Adipocyte (in vitro differentiated cells): ENCODE results near the gene TMEM270.

Source experiments
- DNase-seq: peaks from one replicate; pipeline ENCODE4 v3.0.0-alpha.2; 2015; ENCODE audit warnings: low read depth
- H3K27me3 ChIP-seq: replicated peaks from 2 replicates; pipeline ENCODE4 v1.7.0; 2013; ENCODE audit warnings: mild to moderate bottlenecking, low read length, moderate library complexity; ENCODE audit not compliant: control insufficient read depth, insufficient read depth
- H3K36me3 ChIP-seq: 2 replicates; pipeline ENCODE4 v1.7.0; 2013; ENCODE audit warnings: low read length, mild to moderate bottlenecking, moderate library complexity; ENCODE audit not compliant: control insufficient read depth, insufficient read depth, severe bottlenecking
- H3K4me1 ChIP-seq: 2 replicates; pipeline ENCODE4 v1.7.0; 2013; ENCODE audit warnings: mild to moderate bottlenecking, low read length, moderate library complexity; ENCODE audit not compliant: control insufficient read depth, insufficient read depth
- H3K4me3 ChIP-seq: 2 replicates; pipeline ENCODE4 v1.7.0; 2013; ENCODE audit warnings: mild to moderate bottlenecking, low read length, moderate library complexity
- H3K9ac ChIP-seq: 2 replicates; pipeline ENCODE4 v1.7.0; 2013; ENCODE audit warnings: mild to moderate bottlenecking, low read length, moderate library complexity
- H3K9me3 ChIP-seq: 2 replicates; pipeline ENCODE4 v1.7.0; 2013; ENCODE audit warnings: mild to moderate bottlenecking, low read length, moderate library complexity; ENCODE audit not compliant: control insufficient read depth

TMEM270 gene

DNA sequence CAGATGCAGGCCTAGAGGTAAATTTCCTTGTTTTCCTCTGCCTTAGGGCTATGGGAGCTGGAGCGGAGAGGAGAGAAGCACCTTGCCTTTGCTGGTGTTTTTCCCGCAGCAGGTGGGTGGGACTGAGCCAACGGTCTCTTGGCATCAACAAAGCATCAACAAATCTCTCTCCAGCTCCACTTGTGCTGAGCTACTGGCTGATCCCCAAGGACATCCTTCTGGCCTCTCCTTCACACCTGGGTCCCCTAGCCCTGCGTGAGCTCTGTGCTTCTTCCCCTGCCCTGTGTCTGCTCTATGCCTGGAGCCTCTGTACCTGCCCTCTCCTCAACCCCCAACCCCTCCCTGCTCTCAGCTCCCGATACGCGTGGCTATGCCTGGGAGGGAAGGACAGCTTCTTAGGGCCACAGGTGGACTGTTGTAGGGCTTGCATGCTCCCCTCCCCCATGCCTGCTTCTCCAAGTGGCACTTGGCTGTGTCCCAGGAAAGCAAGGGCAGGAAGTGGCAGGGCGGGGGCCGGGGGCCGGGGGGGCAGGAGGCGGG is 33.3 kb upstream of the TMEM270 start:
- peaks cover 32% of the 10 kb centered on the region for H3K4me1 ChIP-seq
- DNase-seq = no peak
- H3K9ac ChIP-seq = no peak overlapping the region
- no peaks in the 10 kb centered on the region for H3K9me3 ChIP-seq
- H3K36me3 ChIP-seq = no peaks in the 10 kb centered on the region
- no peaks in the 10 kb centered on the region for H3K27me3 ChIP-seq
- no peak overlapping the region for H3K4me3 ChIP-seq

- peaks cover 26% of the 10 kb centered on the region for H3K4me1 ChIP-seq
- H3K4me3 ChIP-seq = no peak overlapping the region
- no peaks in the 10 kb centered on the region for H3K27me3 ChIP-seq
- DNase-seq = no peak
- no peaks in the 10 kb centered on the region for H3K36me3 ChIP-seq
- H3K9ac ChIP-seq = no peak overlapping the region
- no peaks in the 10 kb centered on the region for H3K9me3 ChIP-seq
Measured at GRCh38 chr7:73828107-73828803, 32.7 kb upstream of the TMEM270 start.

DNA sequence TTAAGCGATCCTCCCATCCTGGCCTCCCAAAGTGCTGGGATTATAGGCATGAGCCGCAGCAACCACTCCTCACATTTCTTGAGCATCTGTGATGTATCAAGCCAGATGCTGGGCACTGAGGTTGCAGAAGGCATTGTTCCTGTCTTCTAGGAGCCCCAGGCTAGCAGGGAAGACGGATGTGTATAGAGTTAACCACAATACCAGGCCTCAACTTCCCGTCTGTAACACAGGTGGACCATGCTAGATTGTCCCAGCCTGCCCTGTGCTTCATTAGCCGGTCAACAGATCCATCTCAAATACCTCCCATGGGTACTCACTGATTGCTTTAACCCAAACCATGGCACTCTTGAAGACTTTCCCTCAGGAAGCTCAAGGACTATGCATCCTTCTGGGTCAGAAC is 32.0 kb upstream of the TMEM270 start:
- peaks cover 29% of the 10 kb centered on the region for H3K4me1 ChIP-seq
- H3K9ac ChIP-seq = no peak overlapping the region
- H3K9me3 ChIP-seq = no peaks in the 10 kb centered on the region
- DNase-seq = no peak
- no peaks in the 10 kb centered on the region for H3K27me3 ChIP-seq
- no peak overlapping the region for H3K4me3 ChIP-seq
- no peaks in the 10 kb centered on the region for H3K36me3 ChIP-seq

DNA sequence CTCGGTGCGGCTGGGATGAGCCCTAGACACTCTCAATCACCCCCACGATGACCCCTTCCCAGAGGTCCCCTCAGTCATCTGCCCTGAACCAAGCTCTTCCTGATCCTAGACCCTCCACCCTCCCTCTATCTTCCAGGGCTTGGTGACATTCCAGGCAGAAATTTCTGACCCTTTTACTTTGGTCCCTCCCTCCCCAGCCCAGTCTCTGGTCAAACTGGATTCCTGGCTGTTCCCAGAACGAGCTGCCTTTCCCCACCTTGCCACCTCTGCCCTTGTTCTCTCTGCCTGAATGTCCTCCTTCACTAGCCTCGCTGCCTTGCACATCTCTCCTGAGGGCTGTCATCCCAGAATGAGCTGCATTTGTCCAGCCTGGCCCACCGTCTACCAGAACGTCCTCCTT is 31.5 kb upstream of the TMEM270 start:
- Histone ChIP-seq H3K4me1 (peaks cover 29% of the 10 kb centered on the region), H3K9me3 (no peaks in the 10 kb centered on the region), H3K9ac (no peak overlapping the region), H3K36me3 (no peaks in the 10 kb centered on the region), H3K27me3 (no peaks in the 10 kb centered on the region), H3K4me3 (no peak overlapping the region)
- no peak for DNase-seq

DNA sequence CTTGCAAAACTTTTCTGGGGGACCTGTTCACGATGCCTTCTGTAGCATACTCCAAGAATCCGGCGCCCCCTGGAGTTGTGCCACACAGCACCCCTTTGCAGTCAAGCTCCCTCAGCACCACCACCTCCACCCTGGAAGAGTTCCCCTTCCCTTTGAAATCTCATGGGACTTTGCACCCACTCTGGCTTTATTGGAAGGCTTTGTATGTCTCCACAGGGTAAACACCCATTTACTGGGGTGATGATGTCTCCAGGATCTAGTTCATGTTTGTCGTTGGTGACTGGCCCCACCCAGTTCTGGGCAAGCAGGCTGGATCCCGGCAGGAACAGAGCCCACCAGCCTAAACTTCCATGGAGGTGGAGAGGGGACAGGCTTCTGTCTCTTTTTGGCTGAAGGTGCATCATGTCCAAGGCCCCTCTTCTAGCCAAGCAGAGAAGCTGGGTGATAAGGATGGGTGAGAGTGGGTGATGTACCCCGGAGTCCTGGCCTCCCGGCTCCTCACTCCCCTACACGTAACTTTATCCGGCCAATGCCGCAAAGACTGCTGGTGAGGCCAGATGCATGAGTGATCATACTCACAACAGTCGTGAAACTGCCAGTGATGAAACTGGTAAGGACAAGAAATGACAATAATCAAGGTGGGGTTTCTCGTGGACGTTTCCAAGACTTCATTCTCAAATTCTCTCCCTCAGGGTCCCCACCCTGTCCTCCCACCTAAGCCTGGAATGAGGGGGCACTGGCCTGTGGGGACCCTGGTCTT is 30.9 kb upstream of the TMEM270 start:
- Histone ChIP-seq H3K36me3 (no peaks in the 10 kb centered on the region), H3K9me3 (no peaks in the 10 kb centered on the region), H3K4me3 (no peak overlapping the region), H3K9ac (no peak overlapping the region), H3K4me1 (peaks cover 29% of the 10 kb centered on the region), H3K27me3 (no peaks in the 10 kb centered on the region)
- no peak for DNase-seq

DNA sequence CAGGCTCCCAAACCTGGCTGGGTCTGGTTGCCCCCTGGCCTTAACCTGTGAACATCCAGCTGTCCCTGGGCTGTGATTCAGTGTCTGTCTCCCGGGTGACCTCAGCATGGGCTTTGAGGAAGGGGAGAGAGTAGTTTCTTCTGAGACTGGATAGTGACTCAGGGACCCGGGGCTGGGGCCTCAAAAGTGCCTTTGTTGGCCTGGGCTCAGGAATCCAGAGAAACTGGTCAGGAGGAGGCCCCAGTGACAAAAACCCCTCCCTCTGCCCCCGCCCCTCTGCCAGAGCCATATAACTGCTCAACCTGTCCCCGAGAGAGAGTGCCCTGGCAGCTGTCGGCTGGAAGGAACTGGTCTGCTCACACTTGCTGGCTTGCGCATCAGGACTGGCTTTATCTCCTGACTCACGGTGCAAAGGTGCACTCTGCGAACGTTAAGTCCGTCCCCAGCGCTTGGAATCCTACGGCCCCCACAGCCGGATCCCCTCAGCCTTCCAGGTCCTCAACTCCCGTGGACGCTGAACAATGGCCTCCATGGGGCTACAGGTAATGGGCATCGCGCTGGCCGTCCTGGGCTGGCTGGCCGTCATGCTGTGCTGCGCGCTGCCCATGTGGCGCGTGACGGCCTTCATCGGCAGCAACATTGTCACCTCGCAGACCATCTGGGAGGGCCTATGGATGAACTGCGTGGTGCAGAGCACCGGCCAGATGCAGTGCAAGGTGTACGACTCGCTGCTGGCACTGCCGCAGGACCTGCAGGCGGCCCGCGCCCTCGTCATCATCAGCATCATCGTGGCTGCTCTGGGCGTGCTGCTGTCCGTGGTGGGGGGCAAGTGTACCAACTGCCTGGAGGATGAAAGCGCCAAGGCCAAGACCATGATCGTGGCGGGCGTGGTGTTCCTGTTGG is 30.0 kb upstream of the TMEM270 start, which contains the start of gene CLDN4:
Gene CLDN4, plus strand, starts transcription at position 316 of the 903 bp plus-strand sequence. Its CDS starts 206 bp downstream, at position 522.
- Histone ChIP-seq H3K9me3 (no peaks in the 10 kb centered on the region), H3K9ac (peak within 1 kb of the TSS; percentile 2), H3K4me3 (no peak within 1 kb of the TSS), H3K36me3 (no peaks in the 10 kb centered on the region), H3K4me1 (peaks cover 29% of the 10 kb centered on the region), H3K27me3 (no peaks in the 10 kb centered on the region)
- no peak for DNase-seq

- no peaks in the 10 kb centered on the region for H3K27me3 ChIP-seq
Measured at GRCh38 chr7:73831584-73831833, 29.4 kb upstream of the TMEM270 start.

DNA sequence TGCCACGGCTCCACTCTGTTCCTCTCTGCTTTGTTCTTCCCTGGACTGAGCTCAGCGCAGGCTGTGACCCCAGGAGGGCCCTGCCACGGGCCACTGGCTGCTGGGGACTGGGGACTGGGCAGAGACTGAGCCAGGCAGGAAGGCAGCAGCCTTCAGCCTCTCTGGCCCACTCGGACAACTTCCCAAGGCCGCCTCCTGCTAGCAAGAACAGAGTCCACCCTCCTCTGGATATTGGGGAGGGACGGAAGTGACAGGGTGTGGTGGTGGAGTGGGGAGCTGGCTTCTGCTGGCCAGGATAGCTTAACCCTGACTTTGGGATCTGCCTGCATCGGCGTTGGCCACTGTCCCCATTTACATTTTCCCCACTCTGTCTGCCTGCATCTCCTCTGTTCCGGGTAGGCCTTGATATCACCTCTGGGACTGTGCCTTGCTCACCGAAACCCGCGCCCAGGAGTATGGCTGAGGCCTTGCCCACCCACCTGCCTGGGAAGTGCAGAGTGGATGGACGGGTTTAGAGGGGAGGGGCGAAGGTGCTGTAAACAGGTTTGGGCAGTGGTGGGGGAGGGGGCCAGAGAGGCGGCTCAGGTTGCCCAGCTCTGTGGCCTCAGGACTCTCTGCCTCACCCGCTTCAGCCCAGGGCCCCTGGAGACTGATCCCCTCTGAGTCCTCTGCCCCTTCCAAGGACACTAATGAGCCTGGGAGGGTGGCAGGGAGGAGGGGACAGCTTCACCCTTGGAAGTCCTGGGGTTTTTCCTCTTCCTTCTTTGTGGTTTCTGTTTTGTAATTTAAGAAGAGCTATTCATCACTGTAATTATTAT is 28.9 kb upstream of the TMEM270 start:
- no peaks in the 10 kb centered on the region for H3K27me3 ChIP-seq
- H3K4me3 ChIP-seq = no peak overlapping the region
- H3K4me1 ChIP-seq = peaks cover 29% of the 10 kb centered on the region
- no peaks in the 10 kb centered on the region for H3K36me3 ChIP-seq
- peak overlapping the region; percentile 2 for H3K9ac ChIP-seq
- no peaks in the 10 kb centered on the region for H3K9me3 ChIP-seq
- DNase-seq = no peak

More at GRCh38 chr7:73831584-73831833, 29.4 kb upstream of the TMEM270 start:
- no peaks in the 10 kb centered on the region for H3K36me3 ChIP-seq
- no peak for DNase-seq
- peaks cover 29% of the 10 kb centered on the region for H3K4me1 ChIP-seq
- no peak overlapping the region for H3K4me3 ChIP-seq
- H3K9me3 ChIP-seq = no peaks in the 10 kb centered on the region
- peak overlapping the region; percentile 2 for H3K9ac ChIP-seq

GRCh38 chr7:73832806-73833205 is 28.2 kb upstream of the TMEM270 start:
- no peaks in the 10 kb centered on the region for H3K27me3 ChIP-seq
- H3K4me3 ChIP-seq = no peak overlapping the region
- peaks cover 29% of the 10 kb centered on the region for H3K4me1 ChIP-seq
- no peaks in the 10 kb centered on the region for H3K36me3 ChIP-seq
- no peaks in the 10 kb centered on the region for H3K9me3 ChIP-seq
- DNase-seq = no peak
- H3K9ac ChIP-seq = no peak overlapping the region

DNA sequence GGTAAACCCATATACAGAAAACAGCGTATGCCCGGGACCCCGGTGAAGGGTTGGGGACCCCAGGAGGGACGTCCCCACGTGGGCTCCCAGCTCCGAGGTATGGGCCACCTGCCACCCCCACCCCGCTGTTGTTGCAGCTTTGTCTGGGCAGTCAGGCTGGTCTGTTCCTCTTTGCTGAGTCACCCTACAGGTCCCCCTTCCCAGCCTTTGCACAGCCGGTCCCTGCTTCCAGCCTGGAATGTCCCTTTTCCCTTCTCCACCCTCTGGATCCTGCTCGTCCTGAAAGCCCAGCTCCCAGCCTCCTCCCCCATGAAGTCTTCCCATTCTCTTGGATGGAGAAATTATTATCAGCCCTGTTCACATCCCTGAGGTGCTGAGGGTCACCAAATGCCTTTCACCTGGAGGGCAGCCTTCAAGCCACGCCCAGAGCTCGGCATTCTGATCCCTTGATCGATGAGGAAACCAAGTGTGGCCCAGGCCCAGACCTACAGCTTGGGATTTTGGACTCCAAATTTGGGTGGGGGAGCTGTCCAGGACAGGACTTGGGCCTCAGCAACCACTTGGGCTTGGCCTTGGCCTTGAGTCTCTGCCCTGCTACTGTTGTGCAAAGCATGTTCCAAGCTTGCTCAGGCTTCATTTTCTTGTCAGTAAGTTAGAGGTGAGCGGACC is 27.6 kb upstream of the TMEM270 start:
- Histone ChIP-seq H3K4me1 (peaks cover 26% of the 10 kb centered on the region), H3K9ac (no peak overlapping the region), H3K36me3 (no peaks in the 10 kb centered on the region), H3K4me3 (no peak overlapping the region), H3K9me3 (no peaks in the 10 kb centered on the region), H3K27me3 (no peaks in the 10 kb centered on the region)
- DNase-seq = no peak
